ENCODE data around the gene LRRC63.

The LRRC63 gene

DNA sequence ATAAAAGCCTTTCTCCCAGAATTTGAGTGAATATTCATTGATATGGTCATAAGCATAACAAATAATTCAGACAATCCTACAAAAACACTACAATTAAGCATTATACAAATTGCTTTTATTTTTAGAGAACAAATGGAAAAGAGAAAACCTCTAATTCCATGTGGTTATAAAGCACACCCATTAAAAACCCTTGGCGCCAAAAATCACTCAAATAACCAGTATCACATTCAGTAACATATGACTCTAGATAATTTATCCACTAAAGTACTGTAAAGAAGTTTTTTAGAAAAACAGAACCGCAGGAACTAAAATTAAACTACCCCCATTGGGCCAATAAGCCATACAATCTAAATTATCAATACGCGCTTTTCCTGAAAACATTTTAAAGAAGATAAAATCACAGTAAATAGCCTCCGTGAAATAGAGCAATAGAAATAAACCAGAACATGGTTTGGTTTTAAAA is 30.3 kb upstream of the LRRC63 start:
- DNase-seq (ENCODE audit: low read depth): no peak
- no peak overlapping the region for H3K4me3 ChIP-seq (ENCODE audit: low read length)
- TF ChIP-seq, protein P1, sequence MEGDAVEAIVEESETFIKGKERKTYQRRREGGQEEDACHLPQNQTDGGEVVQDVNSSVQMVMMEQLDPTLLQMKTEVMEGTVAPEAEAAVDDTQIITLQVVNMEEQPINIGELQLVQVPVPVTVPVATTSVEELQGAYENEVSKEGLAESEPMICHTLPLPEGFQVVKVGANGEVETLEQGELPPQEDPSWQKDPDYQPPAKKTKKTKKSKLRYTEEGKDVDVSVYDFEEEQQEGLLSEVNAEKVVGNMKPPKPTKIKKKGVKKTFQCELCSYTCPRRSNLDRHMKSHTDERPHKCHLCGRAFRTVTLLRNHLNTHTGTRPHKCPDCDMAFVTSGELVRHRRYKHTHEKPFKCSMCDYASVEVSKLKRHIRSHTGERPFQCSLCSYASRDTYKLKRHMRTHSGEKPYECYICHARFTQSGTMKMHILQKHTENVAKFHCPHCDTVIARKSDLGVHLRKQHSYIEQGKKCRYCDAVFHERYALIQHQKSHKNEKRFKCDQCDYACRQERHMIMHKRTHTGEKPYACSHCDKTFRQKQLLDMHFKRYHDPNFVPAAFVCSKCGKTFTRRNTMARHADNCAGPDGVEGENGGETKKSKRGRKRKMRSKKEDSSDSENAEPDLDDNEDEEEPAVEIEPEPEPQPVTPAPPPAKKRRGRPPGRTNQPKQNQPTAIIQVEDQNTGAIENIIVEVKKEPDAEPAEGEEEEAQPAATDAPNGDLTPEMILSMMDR (conservative IDR thresholded peaks at IDR 0.05; ENCODE audit: low read length): no peak

- no peak for DNase-seq (ENCODE audit: low read depth)
- no peak within 1 kb of the TSS for H3K4me3 ChIP-seq (ENCODE audit: low read length)
- TF ChIP-seq, protein P1 (conservative IDR thresholded peaks at IDR 0.05; ENCODE audit: low read length): no peak
These were observed 29.8 kb upstream of the LRRC63 start, which contains the start of gene LCP1 for GRCh38 chr13:46181840-46182490. Gene LCP1 (minus strand): TSS chr13:46182177. CDS start chr13:46159662, 22,515 bp downstream.

- H3K4me3 ChIP-seq (ENCODE audit: low read length): no peak overlapping the region
- DNase-seq (ENCODE audit: low read depth): no peak
- TF ChIP-seq, protein P1 (conservative IDR thresholded peaks at IDR 0.05; ENCODE audit: low read length): no peak
These were observed 29.2 kb upstream of the LRRC63 start for GRCh38 chr13:46182491-46182877.

DNA sequence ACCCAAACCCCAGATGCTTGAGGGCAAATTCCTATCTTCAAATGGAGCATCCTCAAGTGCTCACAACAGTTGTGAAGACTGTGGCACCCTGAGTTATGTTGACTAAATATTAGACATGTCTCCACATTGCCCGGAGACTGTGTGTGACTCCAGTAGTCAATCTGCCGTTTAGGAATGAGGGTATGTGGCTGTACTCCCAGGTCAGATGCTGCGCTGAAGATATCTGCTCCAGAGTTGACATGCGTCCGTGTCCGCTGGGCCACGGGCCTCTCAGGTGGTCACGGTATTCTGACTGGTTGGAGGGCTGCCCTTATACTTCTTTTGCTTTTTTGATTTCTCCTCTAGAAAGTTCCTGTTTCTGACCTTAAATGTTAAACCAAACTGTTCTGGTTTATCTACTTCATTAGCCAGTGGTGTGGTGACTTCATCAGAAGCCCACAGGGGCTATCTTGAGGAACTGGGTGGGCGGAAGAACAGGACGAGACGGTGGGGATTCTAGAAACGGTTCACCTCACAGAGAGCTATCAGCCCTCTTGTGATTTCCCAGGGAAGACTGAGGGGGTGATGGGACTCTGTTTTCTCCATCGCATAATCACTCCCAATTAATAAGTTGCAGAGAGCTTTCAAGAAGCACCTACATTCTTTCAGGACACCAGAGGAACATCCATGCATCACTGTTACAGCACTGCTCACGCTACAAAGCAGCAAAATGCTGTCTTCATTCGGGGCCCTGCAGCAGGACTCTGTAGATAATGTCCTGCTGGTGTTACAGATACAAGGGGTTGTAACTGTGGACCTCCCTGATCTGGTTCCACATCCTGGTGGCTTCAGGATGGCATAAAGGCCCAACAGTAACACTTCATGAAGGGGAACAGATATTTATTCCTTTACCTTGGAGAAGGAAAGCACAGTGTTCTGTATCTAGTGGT is 28.4 kb upstream of the LRRC63 start:
- no peak overlapping the region for H3K4me3 ChIP-seq (ENCODE audit: low read length)
- DNase-seq (ENCODE audit: low read depth): no peak

DNA sequence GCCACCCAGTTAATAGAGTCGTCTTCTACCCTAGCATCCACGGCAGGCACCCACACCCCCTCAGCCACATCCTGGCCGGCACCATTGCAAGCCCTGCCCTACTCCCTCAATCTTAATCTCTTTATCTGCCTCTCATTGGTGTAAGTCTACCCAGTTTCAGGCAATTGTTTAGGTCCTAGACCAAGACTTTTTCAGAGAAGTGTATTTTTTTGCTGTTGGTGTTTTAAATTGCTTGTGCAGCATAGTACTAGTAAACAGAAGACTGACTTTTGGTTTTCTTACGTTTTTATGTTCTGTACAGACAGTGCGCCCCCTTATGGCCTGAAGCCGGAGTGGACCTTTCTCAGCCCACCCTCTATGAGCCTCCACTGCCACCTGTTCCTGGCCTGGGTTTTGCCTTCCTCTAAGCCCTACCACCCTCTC is 27.4 kb upstream of the LRRC63 start:
- TF ChIP-seq, protein P1 (conservative IDR thresholded peaks at IDR 0.05; ENCODE audit: low read length): peak; percentile 41
- DNase-seq (ENCODE audit: low read depth): no peak
- H3K4me3 ChIP-seq (ENCODE audit: low read length): no peak overlapping the region

More for the DNA sequence above, 28.4 kb upstream of the LRRC63 start:
- TF ChIP-seq, protein P1 (conservative IDR thresholded peaks at IDR 0.05; ENCODE audit: low read length): no peak

DNA sequence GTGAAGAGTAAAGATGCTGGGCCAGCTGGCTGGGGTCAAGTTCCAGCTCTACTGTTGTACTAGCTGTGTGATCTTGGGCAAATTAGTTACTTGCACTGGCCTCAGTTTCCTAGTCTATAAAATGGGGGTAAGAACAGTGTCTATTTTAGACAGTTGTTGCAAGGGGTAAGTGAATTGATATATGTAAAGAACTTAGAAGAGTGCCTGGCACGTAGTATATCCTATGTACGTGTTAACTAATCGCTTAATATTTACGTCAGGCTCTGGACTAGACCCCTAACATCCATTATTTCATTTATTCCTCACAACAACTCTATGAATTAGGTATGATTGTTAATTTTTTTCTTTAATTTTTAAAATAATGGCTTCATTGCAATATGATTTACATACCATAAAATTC is 26.1 kb upstream of the LRRC63 start:
- DNase-seq (ENCODE audit: low read depth): no peak
- TF ChIP-seq, protein P1 (conservative IDR thresholded peaks at IDR 0.05; ENCODE audit: low read length): no peak

More for the DNA sequence above, 26.1 kb upstream of the LRRC63 start:
- H3K4me3 ChIP-seq (ENCODE audit: low read length): no peak overlapping the region
